HG03135 (cell line): ENCODE results near the gene FCRL6.
A peak's percentile ranks its signal among the peaks of the same experiment; 100 is the strongest.

ENCODE experiments used
- ATAC-seq: cut with Tn5 transposase; IDR thresholded peaks from one replicate; pipeline ENCODE4 v1.9.1; 2021; ENCODE audit warnings: mild to moderate bottlenecking, moderate library complexity; ENCODE audit not compliant: unreplicated experiment

Gene FCRL6

GRCh38 chr1:159799446-159799985 is 2.6 kb upstream of the FCRL6 start:
- no peak for ATAC-seq

GRCh38 chr1:159800177-159800930 is 1.8 kb upstream of the FCRL6 start:
- no peak for ATAC-seq

- ATAC-seq: no peak
Observed at GRCh38 chr1:159803956-159804689, 2.0 kb downstream of the FCRL6 start.

- ATAC-seq: no peak
Observed at GRCh38 chr1:159804924-159805323, 2.8 kb downstream of the FCRL6 start.

GRCh38 chr1:159815926-159816325 is 13.8 kb downstream of the FCRL6 start:
- no peak for ATAC-seq

- no peak for ATAC-seq
Observed at GRCh38 chr1:159817276-159818041, 15.3 kb downstream of the FCRL6 start.

- no peak for ATAC-seq
Observed at GRCh38 chr1:159821171-159821867, 19.2 kb downstream of the FCRL6 start.

GRCh38 chr1:159823406-159823805 is 21.2 kb downstream of the FCRL6 start:
- ATAC-seq: no peak

GRCh38 chr1:159825564-159825963 is 23.4 kb downstream of the FCRL6 start:
- no peak for ATAC-seq

GRCh38 chr1:159826441-159827101 is 24.4 kb downstream of the FCRL6 start, which contains the start of gene SLAMF8:
Gene SLAMF8, plus strand, starts transcription at chr1:159826873. Its CDS starts 26 bp downstream, at chr1:159826899.
- ATAC-seq: no peak

GRCh38 chr1:159827102-159827490 is 24.9 kb downstream of the FCRL6 start:
- no peak for ATAC-seq

GRCh38 chr1:159827549-159827948 is 25.4 kb downstream of the FCRL6 start:
- ATAC-seq: no peak

GRCh38 chr1:159828176-159828575 is 26.0 kb downstream of the FCRL6 start:
- ATAC-seq: no peak

GRCh38 chr1:159828581-159829272 is 26.6 kb downstream of the FCRL6 start:
- no peak for ATAC-seq

- peak; percentile 83 for ATAC-seq
Observed at GRCh38 chr1:159829273-159829634, 27.1 kb downstream of the FCRL6 start.

- no peak for ATAC-seq
Observed at GRCh38 chr1:159829822-159830465, 27.8 kb downstream of the FCRL6 start.

- ATAC-seq: no peak
Observed at GRCh38 chr1:159830722-159831121, 28.6 kb downstream of the FCRL6 start.

- ATAC-seq: no peak
Observed at GRCh38 chr1:159831412-159832141, 29.4 kb downstream of the FCRL6 start.
